GM18517 (cell line): Measurements from ENCODE around the gene DTX1.
"Not testable (repeated sequence)": the region's sequence is repeated elsewhere in the genome, so short reads cannot be mapped to it uniquely, and the experiment has no call there.

Source experiments
- ATAC-seq: cut with Tn5 transposase; IDR thresholded peaks from one replicate; pipeline ENCODE4 v1.9.1; 2021; ENCODE audit warnings: mild to moderate bottlenecking, moderate library complexity; ENCODE audit not compliant: unreplicated experiment

The DTX1 gene

GRCh38 chr12:113111247-113111646, 54.7 kb downstream of the DTX1 start:
- ATAC-seq = no peak

DNA sequence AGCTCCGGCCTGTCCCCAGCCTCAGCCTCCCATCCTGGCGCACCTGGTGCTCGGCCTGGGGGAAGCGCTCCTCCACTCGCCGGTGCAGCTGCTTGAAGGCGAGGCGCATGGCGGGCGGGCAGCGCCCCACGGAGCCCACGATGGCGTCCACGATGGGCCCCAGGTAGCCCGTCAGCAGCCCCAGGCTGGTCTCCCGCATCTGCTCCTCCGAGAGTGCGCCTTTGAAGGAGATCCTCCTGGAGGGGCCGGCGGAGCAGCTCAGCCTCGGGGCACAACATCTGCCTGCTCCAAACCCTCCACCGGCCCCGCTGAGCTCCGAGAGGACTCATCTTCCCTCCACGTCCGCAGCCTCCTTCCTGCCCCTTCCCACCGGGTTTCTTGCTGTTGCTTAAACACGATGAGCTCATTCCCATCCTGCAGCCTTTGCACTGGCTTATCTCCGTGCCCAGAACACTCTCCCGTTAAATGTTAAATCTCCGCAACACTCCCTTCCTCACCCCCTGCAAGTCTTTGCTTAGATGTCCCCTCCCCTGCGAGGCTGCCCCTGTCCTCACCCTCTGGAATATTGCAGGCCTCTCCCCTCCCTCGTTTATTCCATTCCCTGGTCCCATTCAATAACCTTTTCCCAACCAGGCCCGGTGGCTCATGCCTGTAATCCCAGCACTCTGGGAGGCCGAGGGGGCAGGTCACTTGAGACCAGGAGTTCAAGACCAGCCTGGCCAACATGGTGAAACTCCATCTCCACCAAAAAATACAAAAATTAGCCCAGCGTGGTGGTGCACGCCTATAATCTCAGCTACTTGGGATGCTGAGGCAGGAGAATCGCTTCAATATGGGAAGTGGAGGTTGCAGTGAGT, 55.7 kb downstream of the DTX1 start:
- ATAC-seq = no peak

- no peak for ATAC-seq
Observed at GRCh38 chr12:113113397-113113796, 56.9 kb downstream of the DTX1 start.

DNA sequence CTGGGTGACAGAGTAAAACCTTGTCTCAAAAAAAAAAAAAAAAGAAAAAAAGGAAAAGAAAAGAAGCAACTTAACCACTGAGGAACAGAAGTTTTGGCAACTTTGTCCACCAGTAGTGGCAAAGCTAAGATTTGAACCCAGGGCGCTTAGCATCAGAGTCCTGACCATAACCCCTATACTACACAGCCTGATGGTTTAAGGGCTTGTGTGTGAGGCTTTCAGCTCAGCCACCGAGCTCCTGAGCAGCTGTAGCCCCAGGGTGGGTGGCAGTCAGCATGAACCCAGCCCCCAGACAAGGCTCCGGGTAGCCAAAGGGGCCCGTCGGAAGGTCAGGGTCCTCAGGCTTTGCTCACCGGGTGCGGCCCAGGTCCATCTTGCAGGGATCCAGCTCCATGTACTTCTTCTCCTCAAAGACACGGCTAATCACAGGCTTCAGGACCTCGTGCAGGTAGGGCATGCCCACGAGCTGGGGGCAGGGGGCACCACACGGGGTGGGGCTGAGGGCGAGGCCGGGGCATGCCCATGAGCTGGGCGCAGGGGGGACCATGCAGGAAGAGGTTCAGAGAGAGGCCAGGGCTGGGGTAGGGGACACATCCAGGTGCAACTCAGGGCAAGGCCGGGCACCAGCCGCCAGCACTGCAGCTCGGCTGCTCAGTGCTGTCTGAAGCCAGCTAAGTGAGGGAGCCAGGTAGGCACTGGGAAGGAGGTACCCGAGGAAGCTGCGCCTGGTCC, 58.1 kb downstream of the DTX1 start:
- ATAC-seq = no peak

GRCh38 chr12:113115455-113116126, 59.1 kb downstream of the DTX1 start:
- no peak for ATAC-seq

GRCh38 chr12:113116875-113117274, 60.3 kb downstream of the DTX1 start:
- ATAC-seq = no peak

GRCh38 chr12:113117684-113118083, 61.2 kb downstream of the DTX1 start:
- not testable (repeated sequence) for ATAC-seq

- no peak for ATAC-seq
Observed at GRCh38 chr12:113118142-113118541, 61.6 kb downstream of the DTX1 start.

DNA sequence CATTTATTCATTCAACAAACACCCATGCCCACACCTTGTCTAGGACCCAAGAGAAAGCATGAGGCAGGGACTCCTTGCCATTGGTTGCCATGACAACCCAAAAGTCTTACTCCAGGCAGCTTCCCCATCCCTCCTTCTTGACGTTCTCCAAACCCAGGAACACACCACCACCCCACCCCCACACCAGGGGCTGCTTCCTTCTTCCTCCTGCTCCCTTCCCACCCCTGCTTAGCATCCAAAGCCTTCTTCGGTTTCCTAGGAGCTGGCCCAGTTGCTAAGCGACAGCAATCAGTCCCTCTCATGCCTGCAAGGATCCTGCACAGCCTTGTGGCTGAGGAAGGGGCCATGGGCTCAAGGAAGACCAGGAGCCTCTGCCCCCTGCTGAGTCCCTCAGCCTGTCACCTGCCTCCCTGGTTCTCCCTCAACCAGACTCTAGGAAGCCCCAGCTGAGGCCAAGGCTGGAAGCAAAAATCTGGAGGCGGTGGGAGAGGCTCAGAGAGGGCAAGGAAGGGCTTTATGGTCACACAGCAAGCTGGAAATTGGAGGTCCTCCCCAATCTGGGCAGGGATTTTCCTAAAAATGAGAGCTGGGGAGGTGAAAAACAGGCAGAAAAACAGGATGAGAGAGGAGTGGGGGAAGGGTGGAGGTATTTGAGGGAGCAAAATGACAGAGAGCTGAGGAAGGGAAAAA, 63.6 kb downstream of the DTX1 start:
- ATAC-seq = no peak

GRCh38 chr12:113120670-113121370, 64.3 kb downstream of the DTX1 start:
- no peak for ATAC-seq

DNA sequence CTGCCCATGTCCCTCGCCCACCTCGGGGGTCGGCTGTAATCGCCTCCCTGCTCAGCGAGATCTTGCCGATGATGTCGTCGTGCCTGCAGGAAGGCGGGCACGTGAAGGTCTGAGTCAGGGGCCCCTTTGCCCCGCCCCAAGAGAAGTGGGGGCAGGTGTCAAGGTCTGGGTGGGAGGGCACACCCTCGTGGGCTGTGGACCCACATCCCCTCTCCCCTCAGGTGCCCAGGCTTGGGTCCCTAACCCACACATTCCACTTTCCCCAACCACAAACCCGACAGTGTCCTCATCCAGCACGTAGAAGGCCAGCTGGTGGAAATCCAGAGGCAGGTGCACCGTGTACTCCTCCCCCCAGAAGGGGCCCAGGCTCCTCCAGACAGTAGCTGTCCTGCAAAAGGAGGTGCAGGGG, 71.3 kb downstream of the DTX1 start:
- no peak for ATAC-seq

- ATAC-seq = no peak
Observed at GRCh38 chr12:113128802-113129663, 72.5 kb downstream of the DTX1 start.

DNA sequence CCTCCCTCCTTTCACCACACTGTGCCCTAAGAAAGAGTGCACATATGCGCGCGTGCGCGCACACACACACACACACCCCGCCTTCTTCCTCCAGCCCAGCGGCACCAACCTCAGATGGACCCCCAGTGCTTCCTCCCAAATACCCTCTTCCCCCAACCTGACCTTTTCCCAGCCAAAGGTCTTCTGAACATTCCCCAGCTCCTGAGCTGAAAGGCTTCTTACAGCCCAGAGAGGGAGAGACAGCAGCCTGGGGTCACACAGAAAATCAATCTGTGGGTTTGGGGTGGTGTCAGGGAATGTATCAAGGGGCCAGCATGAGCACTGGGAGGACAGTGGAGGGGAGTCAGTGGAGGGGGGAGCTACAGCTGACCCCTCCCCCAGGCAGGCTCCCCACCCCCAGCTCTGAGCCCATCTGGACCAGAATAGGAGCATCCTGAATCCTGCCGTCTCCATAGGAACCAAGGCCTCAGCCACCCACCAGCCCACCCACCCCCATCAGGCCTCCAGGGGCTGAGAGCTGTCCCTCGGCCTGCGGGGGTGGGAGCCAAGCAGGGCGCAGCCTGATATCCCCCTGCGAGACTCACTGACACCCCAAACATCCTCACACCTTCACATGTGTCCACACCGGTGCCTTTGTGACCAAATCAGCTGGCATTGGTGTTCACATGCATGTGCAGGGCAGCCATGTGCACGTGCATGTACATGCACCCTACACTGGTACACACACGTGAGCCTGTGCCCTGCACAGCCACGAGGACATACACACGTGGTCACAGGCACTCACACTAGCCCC, 73.3 kb downstream of the DTX1 start:
- ATAC-seq = no peak

- ATAC-seq = no peak
Observed at GRCh38 chr12:113130457-113131135, 74.1 kb downstream of the DTX1 start.

GRCh38 chr12:113131556-113131955, 75.0 kb downstream of the DTX1 start:
- no peak for ATAC-seq

- no peak for ATAC-seq
Observed at GRCh38 chr12:113133036-113133435, 76.5 kb downstream of the DTX1 start.

- no peak for ATAC-seq
Observed at GRCh38 chr12:113133666-113134065, 77.1 kb downstream of the DTX1 start.

- ATAC-seq = no peak
Observed at GRCh38 chr12:113134071-113134470, 77.5 kb downstream of the DTX1 start.
